HG03565 (cell line): Measurements from ENCODE around the gene YIPF4.
"Not testable (repeated sequence)": the region's sequence is repeated elsewhere in the genome, so short reads cannot be mapped to it uniquely, and the experiment has no call there.

Experiments
- ATAC-seq: cut with Tn5 transposase; IDR thresholded peaks from one replicate; pipeline ENCODE4 v1.9.1; 2021; ENCODE audit warnings: mild to moderate bottlenecking, moderate library complexity; ENCODE audit not compliant: unreplicated experiment

The YIPF4 gene

DNA sequence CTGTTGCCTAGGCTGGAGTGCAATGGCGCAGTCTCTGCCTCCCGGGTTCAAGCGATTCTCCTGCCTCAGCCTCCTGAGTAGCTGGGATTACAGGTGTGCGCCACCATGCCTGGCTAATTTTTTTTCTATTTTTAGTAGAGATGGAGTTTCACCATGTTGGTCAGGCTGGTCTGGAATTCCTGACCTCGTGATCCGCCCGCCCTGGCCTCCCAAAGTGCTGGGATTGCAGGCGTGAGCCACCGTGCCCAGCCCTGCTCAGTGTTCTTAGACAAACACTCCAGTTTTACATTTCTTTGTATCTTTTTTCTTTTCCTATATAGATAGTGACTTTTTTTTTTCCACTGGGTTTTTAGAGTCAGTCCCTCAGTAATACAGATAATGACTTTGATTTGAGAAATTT lies 86.6 kb downstream of the YIPF4 start:
- not testable (repeated sequence) for ATAC-seq

DNA sequence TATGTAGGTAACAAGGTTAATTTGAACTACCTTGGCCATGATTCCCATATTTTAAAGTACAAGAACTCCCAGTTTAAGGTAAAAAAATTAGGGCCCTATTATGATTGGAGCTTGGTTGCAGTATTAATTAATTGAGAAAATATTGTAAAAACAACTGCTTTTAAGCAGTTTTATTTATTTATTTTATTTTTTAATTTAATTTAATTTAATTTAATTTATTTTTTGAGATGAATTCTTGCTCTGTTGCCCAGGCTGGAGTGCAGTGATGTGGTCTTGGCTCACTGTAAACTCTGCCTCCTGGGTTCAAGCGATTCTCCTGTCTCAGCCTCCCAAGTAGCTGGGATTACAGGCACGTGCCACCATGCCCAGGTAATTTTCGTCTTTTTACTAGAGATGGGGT lies 88.0 kb downstream of the YIPF4 start:
- ATAC-seq: not testable (repeated sequence)
